ENCODE results near the gene SMIM10L2A. TPM values are rescaled to one million over a fixed set of nuclear protein-coding genes. Genes with fewer than 3 reads are reported as not detected.

SMIM10L2A gene
- total RNA-seq, 1 donor = under 0.01 TPM

DNA sequence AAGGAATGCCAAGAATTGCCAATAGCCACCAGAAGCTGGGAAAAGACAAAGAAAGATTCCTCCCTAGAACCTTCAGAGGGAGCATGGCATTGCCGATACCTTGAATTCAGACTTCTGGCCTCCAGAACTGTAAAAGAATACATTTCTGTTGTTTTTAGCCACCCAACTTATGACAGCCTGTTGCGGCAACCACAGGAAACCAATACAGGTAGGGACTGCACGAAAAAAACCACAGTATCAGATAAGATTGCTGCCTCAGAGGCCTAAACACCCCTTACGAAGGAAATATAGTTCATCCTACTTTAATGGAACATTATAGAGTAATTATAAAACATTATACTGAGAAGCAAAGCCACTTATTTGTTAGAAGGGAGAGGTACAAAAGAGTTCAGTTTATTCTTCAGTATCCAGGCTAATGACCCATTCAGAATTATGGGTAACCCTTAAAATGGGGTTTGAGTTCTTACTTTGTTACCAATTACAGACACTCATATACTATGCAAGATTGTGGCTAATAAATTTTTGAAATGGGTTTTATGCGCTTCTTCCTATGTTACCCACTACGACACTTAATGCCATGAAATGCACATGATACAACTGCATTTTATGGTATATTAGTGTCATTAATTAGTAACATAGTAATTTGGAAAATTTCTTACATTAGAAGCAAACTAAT, 37.4 kb upstream of the SMIM10L2A start:
- H3K9me3 ChIP-seq (ENCODE audit: low read depth, low read length) = no peaks in the 10 kb centered on the region
- no peaks in the 10 kb centered on the region for H3K36me3 ChIP-seq (ENCODE audit: insufficient read depth, low read length)
- H4K20me1 ChIP-seq (ENCODE audit: insufficient read depth, low read length) = no peaks in the 10 kb centered on the region
- TF ChIP-seq, protein P1, sequence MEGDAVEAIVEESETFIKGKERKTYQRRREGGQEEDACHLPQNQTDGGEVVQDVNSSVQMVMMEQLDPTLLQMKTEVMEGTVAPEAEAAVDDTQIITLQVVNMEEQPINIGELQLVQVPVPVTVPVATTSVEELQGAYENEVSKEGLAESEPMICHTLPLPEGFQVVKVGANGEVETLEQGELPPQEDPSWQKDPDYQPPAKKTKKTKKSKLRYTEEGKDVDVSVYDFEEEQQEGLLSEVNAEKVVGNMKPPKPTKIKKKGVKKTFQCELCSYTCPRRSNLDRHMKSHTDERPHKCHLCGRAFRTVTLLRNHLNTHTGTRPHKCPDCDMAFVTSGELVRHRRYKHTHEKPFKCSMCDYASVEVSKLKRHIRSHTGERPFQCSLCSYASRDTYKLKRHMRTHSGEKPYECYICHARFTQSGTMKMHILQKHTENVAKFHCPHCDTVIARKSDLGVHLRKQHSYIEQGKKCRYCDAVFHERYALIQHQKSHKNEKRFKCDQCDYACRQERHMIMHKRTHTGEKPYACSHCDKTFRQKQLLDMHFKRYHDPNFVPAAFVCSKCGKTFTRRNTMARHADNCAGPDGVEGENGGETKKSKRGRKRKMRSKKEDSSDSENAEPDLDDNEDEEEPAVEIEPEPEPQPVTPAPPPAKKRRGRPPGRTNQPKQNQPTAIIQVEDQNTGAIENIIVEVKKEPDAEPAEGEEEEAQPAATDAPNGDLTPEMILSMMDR (IDR thresholded peaks at IDR 0.05; ENCODE audit: extremely low read depth, low read depth, low read length) = no peak
- H3K27ac ChIP-seq (ENCODE audit: low read depth, low read length) = no peak overlapping the region
- no peak overlapping the region for H3K4me2 ChIP-seq (ENCODE audit: insufficient read depth, low read length)
- no peaks in the 10 kb centered on the region for H3K27me3 ChIP-seq (ENCODE audit: insufficient read depth, low read length)
- H3K4me1 ChIP-seq (ENCODE audit: insufficient read depth, low read length) = no peaks in the 10 kb centered on the region
- no peak overlapping the region for H2AFZ ChIP-seq (ENCODE audit: low read length)
- no peaks in the 10 kb centered on the region for H3K79me2 ChIP-seq (ENCODE audit: insufficient read depth, low read length)
- DNase-seq (ENCODE audit: insufficient read length, low spot score, missing footprints) = no peak
- no peak overlapping the region for H3K4me3 ChIP-seq (ENCODE audit: insufficient read depth, low read length)

DNA sequence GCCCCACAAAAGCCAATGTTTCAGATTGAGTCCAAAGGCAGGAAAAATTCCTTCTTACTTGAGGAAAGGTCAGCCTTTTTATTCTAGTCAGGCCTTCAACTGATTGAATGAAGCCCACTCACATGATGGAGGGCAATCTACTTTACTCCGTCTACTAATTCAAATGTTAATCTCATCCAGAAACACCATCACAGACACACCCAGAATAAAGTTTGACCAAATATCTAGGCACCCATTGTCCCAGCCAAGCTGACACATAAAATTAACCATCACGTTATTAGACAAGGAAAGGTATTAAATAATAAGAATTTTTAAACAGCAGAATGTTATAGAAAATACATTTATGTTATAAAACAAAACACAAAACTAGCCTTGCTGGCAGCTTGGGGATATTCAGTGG, 32.9 kb upstream of the SMIM10L2A start:
- H4K20me1 ChIP-seq (ENCODE audit: insufficient read depth, low read length) = no peaks in the 10 kb centered on the region
- H3K4me2 ChIP-seq (ENCODE audit: insufficient read depth, low read length) = no peak overlapping the region
- H3K9me3 ChIP-seq (ENCODE audit: low read depth, low read length) = no peaks in the 10 kb centered on the region
- no peak overlapping the region for H3K4me3 ChIP-seq (ENCODE audit: insufficient read depth, low read length)
- no peak overlapping the region for H3K27ac ChIP-seq (ENCODE audit: low read depth, low read length)
- TF ChIP-seq, protein P1 (IDR thresholded peaks at IDR 0.05; ENCODE audit: extremely low read depth, low read depth, low read length) = no peak
- no peak overlapping the region for H2AFZ ChIP-seq (ENCODE audit: low read length)
- no peak for DNase-seq (ENCODE audit: insufficient read length, low spot score, missing footprints)
- no peaks in the 10 kb centered on the region for H3K36me3 ChIP-seq (ENCODE audit: insufficient read depth, low read length)
- H3K4me1 ChIP-seq (ENCODE audit: insufficient read depth, low read length) = no peaks in the 10 kb centered on the region
- no peaks in the 10 kb centered on the region for H3K27me3 ChIP-seq (ENCODE audit: insufficient read depth, low read length)
- no peaks in the 10 kb centered on the region for H3K79me2 ChIP-seq (ENCODE audit: insufficient read depth, low read length)

DNA sequence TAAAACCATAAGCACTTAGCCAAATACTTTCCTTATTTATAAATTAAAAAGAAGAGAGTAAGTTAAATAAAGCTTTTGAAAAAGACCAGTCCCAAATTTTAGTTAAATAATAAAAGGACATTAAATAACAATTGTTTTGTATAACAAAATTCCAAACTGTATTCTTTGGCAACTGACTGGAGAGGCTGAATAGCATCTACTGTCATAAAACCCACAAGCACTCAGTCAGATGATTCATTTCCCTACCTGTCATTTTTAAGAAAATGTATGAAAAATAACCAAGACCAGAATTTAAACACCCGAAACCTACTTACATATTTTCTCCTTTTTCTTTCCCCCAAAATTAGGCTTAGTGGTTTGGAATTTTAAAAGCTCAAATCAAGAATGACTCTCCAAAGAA, 32.5 kb upstream of the SMIM10L2A start:
- Histone ChIP-seq H2AFZ (ENCODE audit: low read length) (no peak overlapping the region), H3K4me3 (ENCODE audit: insufficient read depth, low read length) (no peak overlapping the region), H3K36me3 (ENCODE audit: insufficient read depth, low read length) (no peaks in the 10 kb centered on the region), H3K9me3 (ENCODE audit: low read depth, low read length) (no peaks in the 10 kb centered on the region), H3K4me1 (ENCODE audit: insufficient read depth, low read length) (no peaks in the 10 kb centered on the region), H3K4me2 (ENCODE audit: insufficient read depth, low read length) (no peak overlapping the region), H4K20me1 (ENCODE audit: insufficient read depth, low read length) (no peaks in the 10 kb centered on the region), H3K79me2 (ENCODE audit: insufficient read depth, low read length) (no peaks in the 10 kb centered on the region), H3K27me3 (ENCODE audit: insufficient read depth, low read length) (no peaks in the 10 kb centered on the region), H3K27ac (ENCODE audit: low read depth, low read length) (no peak overlapping the region)
- TF ChIP-seq, protein P1 (IDR thresholded peaks at IDR 0.05; ENCODE audit: extremely low read depth, low read depth, low read length) = no peak
- DNase-seq (ENCODE audit: insufficient read length, low spot score, missing footprints) = no peak

DNA sequence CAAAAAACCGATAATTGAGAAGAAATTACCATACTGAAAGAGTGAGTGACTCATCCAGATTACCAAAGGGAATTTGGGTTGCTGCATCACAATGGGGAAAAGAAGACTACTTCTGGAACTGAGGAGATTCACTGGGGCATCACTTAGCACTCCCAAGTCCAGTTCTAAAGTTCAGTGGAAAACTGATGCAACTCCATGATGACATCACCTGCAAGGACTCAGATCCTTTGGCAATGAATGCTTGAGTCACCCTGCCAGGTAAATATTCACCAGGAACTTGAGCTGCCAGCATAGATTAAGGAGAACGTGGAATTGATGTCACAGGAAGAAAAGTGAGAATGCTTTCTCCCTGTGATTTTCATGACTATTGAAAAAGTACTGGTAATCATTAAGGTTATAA, 32.0 kb upstream of the SMIM10L2A start:
- no peaks in the 10 kb centered on the region for H4K20me1 ChIP-seq (ENCODE audit: insufficient read depth, low read length)
- no peak overlapping the region for H3K4me3 ChIP-seq (ENCODE audit: insufficient read depth, low read length)
- no peaks in the 10 kb centered on the region for H3K4me1 ChIP-seq (ENCODE audit: insufficient read depth, low read length)
- TF ChIP-seq, protein P1 (IDR thresholded peaks at IDR 0.05; ENCODE audit: extremely low read depth, low read depth, low read length) = no peak
- no peak overlapping the region for H2AFZ ChIP-seq (ENCODE audit: low read length)
- H3K9me3 ChIP-seq (ENCODE audit: low read depth, low read length) = no peaks in the 10 kb centered on the region
- no peak for DNase-seq (ENCODE audit: insufficient read length, low spot score, missing footprints)
- H3K79me2 ChIP-seq (ENCODE audit: insufficient read depth, low read length) = no peaks in the 10 kb centered on the region
- no peak overlapping the region for H3K27ac ChIP-seq (ENCODE audit: low read depth, low read length)
- no peaks in the 10 kb centered on the region for H3K36me3 ChIP-seq (ENCODE audit: insufficient read depth, low read length)
- H3K4me2 ChIP-seq (ENCODE audit: insufficient read depth, low read length) = no peak overlapping the region
- H3K27me3 ChIP-seq (ENCODE audit: insufficient read depth, low read length) = no peaks in the 10 kb centered on the region
